NCI-H128 (cell line): Measurements from ENCODE around the gene PTPN5.

ENCODE experiments used
- DNase-seq: peaks from one replicate; lab custom pipeline; 2025; ENCODE audit not compliant: unreplicated experiment; lab: John Stamatoyannopoulos, UW

The PTPN5 gene

DNA sequence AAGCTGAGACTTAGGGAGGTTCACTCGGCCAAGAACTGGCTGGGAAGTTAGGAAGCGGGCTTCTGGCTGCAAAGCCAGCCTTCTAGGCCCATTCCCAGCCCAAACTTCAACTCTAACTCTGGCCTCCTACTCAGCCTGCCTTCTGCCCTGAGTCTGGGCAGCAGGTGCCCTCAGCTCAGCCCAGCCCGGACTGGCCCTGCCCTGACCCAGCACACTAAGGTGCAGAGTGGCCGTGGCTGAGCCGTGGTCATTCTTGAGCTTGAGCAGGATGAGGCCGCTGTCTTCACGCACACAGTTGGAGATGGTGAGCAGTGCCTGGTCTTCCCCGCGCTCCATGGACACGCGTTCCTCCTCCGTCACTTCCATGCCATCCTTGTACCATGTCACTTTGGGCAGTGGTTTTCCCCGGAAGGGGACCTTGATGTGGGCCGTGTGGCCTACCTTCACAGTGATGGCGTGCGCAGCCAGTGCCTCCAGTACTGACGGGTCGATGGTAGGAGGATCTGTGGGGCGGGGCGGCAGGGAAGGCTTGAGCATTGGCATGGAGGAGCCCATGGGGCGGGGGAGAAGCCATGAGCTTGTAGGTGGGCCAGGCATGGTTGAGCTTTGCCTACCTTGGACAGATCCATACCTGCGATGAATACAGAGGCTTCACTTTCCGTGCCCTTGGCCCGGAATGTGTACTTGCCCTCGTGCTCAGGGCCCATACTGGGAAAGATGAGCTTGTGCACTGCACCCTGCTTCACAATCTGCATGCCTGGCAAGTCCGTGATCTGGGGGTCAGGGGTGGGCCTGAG lies 77.8 kb downstream of the PTPN5 start:
- DNase-seq: no peak

GRCh38 chr11:18710545-18710944 lies 81.1 kb downstream of the PTPN5 start:
- no peak for DNase-seq

- DNase-seq: no peak
Observed at GRCh38 chr11:18709414-18709813, 82.2 kb downstream of the PTPN5 start.

DNA sequence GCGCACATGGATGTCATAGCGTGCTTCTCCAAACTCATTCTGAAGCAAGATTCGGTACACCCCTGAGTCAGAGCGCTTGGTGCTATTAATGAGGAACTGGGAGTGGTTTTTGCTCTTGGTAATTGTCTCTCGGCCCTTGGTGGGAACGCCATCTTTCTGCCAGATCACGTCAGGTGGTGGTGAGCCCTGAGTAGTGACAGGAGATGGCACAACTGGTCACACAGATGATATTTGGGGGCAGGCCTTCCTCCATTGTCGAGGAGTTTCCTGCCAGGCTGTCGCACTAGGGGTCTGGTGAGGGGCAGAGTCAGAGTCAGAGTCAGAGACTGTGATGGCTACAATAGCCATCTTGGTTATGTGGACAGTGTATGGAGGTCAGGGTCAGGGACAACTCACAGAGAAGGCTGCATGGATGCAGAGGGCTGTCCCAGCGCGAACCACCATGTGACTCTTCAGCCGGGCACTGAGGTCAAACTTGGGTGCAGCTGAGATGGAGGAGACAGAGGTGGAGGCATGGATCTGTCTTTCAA lies 83.7 kb downstream of the PTPN5 start:
- DNase-seq: no peak

- DNase-seq: no peak
Observed at GRCh38 chr11:18706330-18707243, 85.0 kb downstream of the PTPN5 start.

GRCh38 chr11:18705651-18706281 lies 85.8 kb downstream of the PTPN5 start:
- no peak for DNase-seq

- DNase-seq: no peak
Observed at GRCh38 chr11:18704698-18705097, 86.9 kb downstream of the PTPN5 start.

DNA sequence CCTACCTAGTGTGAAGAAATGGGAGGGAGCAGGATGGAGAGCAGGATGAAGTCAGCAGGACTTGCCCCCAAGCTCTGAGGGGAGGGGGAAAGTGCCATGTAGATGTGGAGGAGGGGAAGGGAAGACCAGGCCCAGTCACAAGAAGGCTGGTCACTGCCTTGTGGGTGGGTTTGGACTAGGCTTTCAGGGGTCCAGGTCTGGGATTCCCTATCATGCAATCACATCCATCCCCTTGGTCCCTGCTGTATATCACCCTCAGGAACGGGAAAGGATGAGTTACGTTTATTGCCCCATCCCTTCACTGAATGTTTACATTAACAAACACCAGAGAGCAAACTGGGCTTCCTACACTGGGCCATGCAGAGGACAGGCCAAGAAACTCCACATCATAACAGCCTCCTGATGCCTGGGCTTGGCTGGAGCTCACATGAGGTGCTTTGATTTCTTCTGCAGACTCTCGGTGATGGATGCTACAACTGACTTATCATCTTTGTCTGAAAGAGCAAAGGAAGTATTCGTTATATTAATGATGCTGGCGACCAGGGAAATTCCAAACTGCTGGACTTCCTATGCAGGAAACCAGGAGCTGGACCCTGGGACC lies 87.5 kb downstream of the PTPN5 start:
- DNase-seq: no peak

GRCh38 chr11:18703001-18703763 lies 88.4 kb downstream of the PTPN5 start:
- DNase-seq: no peak

DNA sequence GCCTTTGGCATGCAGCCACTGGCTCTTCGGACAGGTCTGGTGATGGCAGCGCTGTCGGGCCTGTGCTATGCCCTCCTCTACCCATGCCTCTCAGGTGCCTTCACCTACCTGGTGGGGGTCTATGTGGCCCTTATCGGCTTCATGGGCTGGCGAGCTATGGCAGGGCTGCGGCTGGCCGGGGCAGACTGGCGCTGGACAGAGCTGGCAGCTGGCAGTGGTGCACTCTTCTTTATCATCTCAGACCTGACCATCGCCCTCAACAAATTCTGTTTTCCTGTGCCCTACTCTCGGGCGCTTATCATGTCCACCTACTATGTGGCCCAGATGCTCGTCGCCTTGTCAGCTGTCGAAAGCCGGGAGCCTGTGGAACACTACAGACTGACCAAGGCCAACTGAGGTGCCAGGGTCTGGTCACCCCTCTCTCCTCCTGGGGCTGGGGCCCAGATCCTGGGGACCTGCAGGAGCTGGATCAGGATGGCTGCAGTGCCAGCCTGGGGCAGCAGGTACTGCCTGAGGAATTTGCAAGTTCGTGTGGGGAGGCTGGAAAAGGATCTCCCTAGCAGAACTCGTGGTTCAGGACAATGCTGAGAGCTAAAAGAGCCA lies 89.9 kb downstream of the PTPN5 start:
- no peak for DNase-seq

DNA sequence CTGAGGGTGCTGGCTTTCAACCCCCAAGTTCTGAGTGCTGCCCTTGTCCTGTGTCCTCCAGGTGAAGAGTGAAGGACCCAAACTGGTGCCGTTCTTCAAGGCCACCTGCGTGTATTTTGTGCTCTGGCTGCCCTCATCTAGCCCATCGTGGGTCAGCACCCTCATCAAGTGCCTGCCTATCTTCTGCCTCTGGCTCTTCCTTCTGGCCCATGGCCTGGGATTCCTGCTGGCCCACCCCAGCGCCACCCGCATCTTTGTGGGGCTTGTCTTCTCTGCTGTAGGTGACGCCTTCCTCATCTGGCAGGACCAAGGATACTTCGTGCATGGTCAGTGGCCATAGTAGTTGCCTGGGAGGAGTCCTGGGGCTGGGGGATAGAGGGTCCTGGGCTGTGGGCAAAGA lies 90.7 kb downstream of the PTPN5 start:
- DNase-seq: no peak

- DNase-seq: no peak
Observed at GRCh38 chr11:18700375-18700774, 91.2 kb downstream of the PTPN5 start.

GRCh38 chr11:18699848-18700261 lies 91.7 kb downstream of the PTPN5 start:
- no peak for DNase-seq

GRCh38 chr11:18699269-18699596 lies 92.4 kb downstream of the PTPN5 start:
- no peak for DNase-seq

DNA sequence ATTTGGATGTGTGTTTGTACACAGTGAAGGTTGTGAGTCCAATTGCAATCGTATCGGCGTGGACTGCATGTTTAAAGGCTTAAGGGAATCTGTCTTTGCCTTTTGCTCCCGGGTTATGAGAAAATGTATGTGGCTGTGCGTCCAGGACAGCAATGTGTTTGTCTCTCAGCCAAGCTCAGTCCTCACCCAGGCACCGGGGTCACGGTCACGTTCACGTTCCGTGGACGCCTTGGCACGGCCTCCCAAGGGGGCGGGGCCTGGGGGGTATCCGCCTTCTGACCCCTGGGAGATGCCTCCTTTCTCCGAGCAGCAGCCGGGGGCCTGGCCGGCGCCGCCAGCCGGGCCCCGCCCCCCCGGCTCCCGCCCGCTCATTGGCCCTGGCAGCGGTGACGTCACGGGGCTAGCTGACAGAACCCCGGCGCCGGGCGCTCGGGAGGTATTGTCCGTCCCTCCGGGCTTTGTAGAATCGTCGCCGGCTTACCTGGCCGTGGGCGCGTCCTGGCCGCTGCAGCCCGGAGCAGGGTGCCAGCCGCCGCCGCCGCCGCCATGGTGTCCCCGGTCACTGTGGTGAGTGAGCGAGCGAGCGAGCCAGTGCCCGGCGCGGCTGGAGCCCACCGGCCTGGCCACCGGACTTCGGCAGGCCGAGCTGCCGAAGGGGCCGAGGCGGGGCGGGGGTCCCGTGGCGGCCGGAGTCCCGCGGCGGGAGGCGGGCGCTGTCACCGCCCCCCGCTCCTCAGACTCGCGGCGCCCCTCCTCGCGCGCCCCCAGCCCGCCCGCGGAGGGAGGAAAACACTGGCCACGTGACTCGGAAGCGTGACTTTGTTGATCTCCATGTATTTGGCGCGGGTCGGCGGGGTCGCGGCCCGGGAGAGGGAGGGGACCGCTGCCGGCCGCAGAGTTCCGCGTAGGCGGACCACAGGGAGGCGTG lies 93.0 kb downstream of the PTPN5 start, which contains the start of gene TMEM86A:
TSS of gene TMEM86A (plus strand) at position 439 of the 928 bp plus-strand sequence. CDS start at position 547, 108 bp downstream.
- peak; percentile 76 for DNase-seq

DNA sequence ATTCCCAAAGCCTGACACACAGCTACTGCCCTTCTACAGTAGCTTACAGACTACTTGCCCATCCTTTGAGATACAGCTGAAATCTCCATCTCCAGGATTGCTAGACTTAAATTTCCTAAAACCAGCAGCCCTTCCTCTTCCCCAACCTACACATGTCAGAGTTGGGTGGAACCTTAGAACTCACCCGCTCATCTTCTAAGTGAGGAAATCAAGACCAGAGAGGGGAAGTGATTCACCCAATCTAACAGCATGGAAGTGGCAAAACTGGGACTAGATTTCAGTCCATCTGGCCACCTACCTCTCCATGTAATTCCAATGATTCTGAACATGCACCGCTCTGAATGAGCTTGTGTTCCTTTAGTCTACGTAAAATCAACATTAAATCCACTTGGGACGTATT lies 94.0 kb downstream of the PTPN5 start:
- DNase-seq: no peak

GRCh38 chr11:18696638-18697225 lies 94.9 kb downstream of the PTPN5 start:
- no peak for DNase-seq
